GM18861 (cell line): ENCODE results near the gene SLC13A5.
"Not testable (repeated sequence)": the region's sequence is repeated elsewhere in the genome, so short reads cannot be mapped to it uniquely, and the experiment has no call there.

ENCODE experiments used
- ATAC-seq: cut with Tn5 transposase; IDR thresholded peaks from one replicate; pipeline ENCODE4 v1.9.1; 2021; ENCODE audit not compliant: unreplicated experiment

SLC13A5 gene

GRCh38 chr17:6666557-6666956 is 46.6 kb downstream of the SLC13A5 start:
- no peak for ATAC-seq

- no peak for ATAC-seq
These were observed 47.1 kb downstream of the SLC13A5 start for GRCh38 chr17:6666077-6666521.

- not testable (repeated sequence) for ATAC-seq
These were observed 50.0 kb downstream of the SLC13A5 start for GRCh38 chr17:6663200-6663599.

- ATAC-seq: no peak
These were observed 51.7 kb downstream of the SLC13A5 start for GRCh38 chr17:6661464-6661848.

- ATAC-seq: peak; percentile 62
These were observed 52.2 kb downstream of the SLC13A5 start for GRCh38 chr17:6660805-6661463.

- ATAC-seq: no peak
These were observed 53.1 kb downstream of the SLC13A5 start for GRCh38 chr17:6660101-6660500.

GRCh38 chr17:6658411-6658810 is 54.8 kb downstream of the SLC13A5 start:
- not testable (repeated sequence) for ATAC-seq

GRCh38 chr17:6657633-6658287 is 55.4 kb downstream of the SLC13A5 start:
- no peak for ATAC-seq

GRCh38 chr17:6656797-6657632 is 56.2 kb downstream of the SLC13A5 start:
- ATAC-seq: not testable (repeated sequence)

GRCh38 chr17:6655732-6656361 is 57.3 kb downstream of the SLC13A5 start:
- not testable (repeated sequence) for ATAC-seq

GRCh38 chr17:6654841-6655731 is 58.1 kb downstream of the SLC13A5 start:
- ATAC-seq: no peak

GRCh38 chr17:6651919-6652452 is 61.2 kb downstream of the SLC13A5 start:
- no peak for ATAC-seq

- ATAC-seq: peak; percentile 73
These were observed 61.7 kb downstream of the SLC13A5 start, which contains the start of the genes C17orf100 and MED31 for GRCh38 chr17:6651354-6651918. Gene C17orf100, plus strand, starts transcription at chr17:6651762. Its CDS starts 152 bp downstream, at chr17:6651914. Gene MED31, minus strand, starts transcription at chr17:6651605. Its CDS starts 77 bp downstream, at chr17:6651528.

GRCh38 chr17:6648181-6648580 is 65.0 kb downstream of the SLC13A5 start:
- no peak for ATAC-seq

- ATAC-seq: no peak
These were observed 69.6 kb downstream of the SLC13A5 start for GRCh38 chr17:6643451-6644125.

- ATAC-seq: no peak
These were observed 70.6 kb downstream of the SLC13A5 start for GRCh38 chr17:6642592-6642991.

GRCh38 chr17:6641247-6641863 is 71.8 kb downstream of the SLC13A5 start:
- ATAC-seq: no peak

- peak; percentile 84 for ATAC-seq
These were observed 72.5 kb downstream of the SLC13A5 start, which contains the start of the genes KIAA0753 and TXNDC17 for GRCh38 chr17:6640536-6641246. Gene KIAA0753, minus strand, starts transcription at chr17:6640711. Its CDS starts 5,608 bp downstream, at chr17:6635103. Gene TXNDC17, plus strand, starts transcription at chr17:6641060. Its CDS starts 23 bp downstream, at chr17:6641083.
